Renal pelvis (tissue), 12 donors: ENCODE measurements around the gene ZBTB1. TPM values are rescaled to one million over a fixed set of nuclear protein-coding genes. Genes with fewer than 3 reads are reported as not detected.
A peak's percentile ranks its signal among the peaks of the same experiment; 100 is the strongest.

Experiments
- DNase-seq: peaks from one replicate; pipeline ENCODE4 v3.0.0-alpha.2; 2013
- long read RNA-seq, 16 experiments: transcript quantifications; one replicate each; lab custom pipeline, GENCODE V29; 2026
- polyA plus RNA-seq, 3 donors: library from polyadenylated mRNA; unstranded; fragments of 120-200 nt; gene quantifications; one replicate each; pipeline ENCODE4 v1.2.1, GENCODE V29; 2013; ENCODE audit not compliant: insufficient read length in 3 of 3

ZBTB1 gene
- polyA plus RNA-seq = 10 to 100 TPM; 58.1 to 71.2 (median 61.7) TPM
- long read RNA-seq, donor 1, partial matches to known transcripts = 10 of 11 reads
- long read RNA-seq, donor 1, other reads (novel, unspliced or antisense) = 0 of 11 reads
- long read RNA-seq, donor 2, full-length matches to known transcripts = 3 of 15 reads
- long read RNA-seq, donor 2, partial matches to known transcripts = 12 of 15 reads
- long read RNA-seq, donor 2, other reads (novel, unspliced or antisense) = 0 of 15 reads
- long read RNA-seq, donor 3, full-length matches to known transcripts = 2 of 30 reads
- long read RNA-seq, donor 3, partial matches to known transcripts = 28 of 30 reads
- long read RNA-seq, donor 3, other reads (novel, unspliced or antisense) = 0 of 30 reads
- long read RNA-seq, donor 4, partial matches to known transcripts = 12 of 12 reads
- long read RNA-seq, donor 4, other reads (novel, unspliced or antisense) = 0 of 12 reads
- long read RNA-seq, donor 5, partial matches to known transcripts = 27 of 27 reads
- long read RNA-seq, donor 5, other reads (novel, unspliced or antisense) = 0 of 27 reads
- long read RNA-seq, donor 6, full-length matches to known transcripts = 1 of 13 reads
- long read RNA-seq, donor 6, partial matches to known transcripts = 12 of 13 reads
- long read RNA-seq, donor 6, other reads (novel, unspliced or antisense) = 0 of 13 reads
- long read RNA-seq, donor 7, full-length matches to known transcripts = 5 of 47 reads
- long read RNA-seq, donor 7, partial matches to known transcripts = 42 of 47 reads
- long read RNA-seq, donor 7, other reads (novel, unspliced or antisense) = 0 of 47 reads
- long read RNA-seq, donor 8, partial matches to known transcripts = 11 of 11 reads
- long read RNA-seq, donor 8, other reads (novel, unspliced or antisense) = 0 of 11 reads
- long read RNA-seq, donor 9, partial matches to known transcripts = 67 of 69 reads
- long read RNA-seq, donor 9, other reads (novel, unspliced or antisense) = 0 of 69 reads
- long read RNA-seq, donor 10, partial matches to known transcripts = 37 of 39 reads
- long read RNA-seq, donor 10, other reads (novel, unspliced or antisense) = 0 of 39 reads
- long read RNA-seq, donor 11, full-length matches to known transcripts = 1 of 15 reads
- long read RNA-seq, donor 11, partial matches to known transcripts = 14 of 15 reads
- long read RNA-seq, donor 11, other reads (novel, unspliced or antisense) = 0 of 15 reads
- long read RNA-seq, donor 12, full-length matches to known transcripts = 2 of 27 reads
- long read RNA-seq, donor 12, partial matches to known transcripts = 25 of 27 reads
- long read RNA-seq, donor 12, other reads (novel, unspliced or antisense) = 0 of 27 reads
- long read RNA-seq, donor 13, partial matches to known transcripts = 13 of 15 reads
- long read RNA-seq, donor 13, other reads (novel, unspliced or antisense) = 0 of 15 reads
- long read RNA-seq, donor 14 = 0 reads
- long read RNA-seq, donor 15 = 0 reads
- long read RNA-seq, donor 16, full-length matches to known transcripts = 2 of 58 reads
- long read RNA-seq, donor 16, partial matches to known transcripts = 56 of 58 reads
- long read RNA-seq, donor 16, other reads (novel, unspliced or antisense) = 0 of 58 reads

GRCh38 chr14:64504310-64504896, at the start of gene ZBTB1:
Gene ZBTB1, plus strand, starts transcription at chr14:64504770. Its CDS starts 16,735 bp downstream, at chr14:64521505.
- DNase-seq = peak; percentile 80

- DNase-seq = no peak
Observed at GRCh38 chr14:64459405-64460136, 45.0 kb upstream of the ZBTB1 start.

GRCh38 chr14:64461221-64461620, 43.3 kb upstream of the ZBTB1 start:
- no peak for DNase-seq

- DNase-seq = no peak
Observed at GRCh38 chr14:64463195-64463594, 41.4 kb upstream of the ZBTB1 start.

GRCh38 chr14:64463873-64464272, 40.7 kb upstream of the ZBTB1 start:
- no peak for DNase-seq

- no peak for DNase-seq
Observed at GRCh38 chr14:64464651-64465050, 39.9 kb upstream of the ZBTB1 start.

GRCh38 chr14:64465191-64465822, 39.3 kb upstream of the ZBTB1 start, which contains the start of gene AKAP5:
Gene AKAP5, plus strand, starts transcription at chr14:64465499. Its CDS starts 2,896 bp downstream, at chr14:64468395.
- DNase-seq = peak; percentile 75

- peak; percentile 60 for DNase-seq
Observed at GRCh38 chr14:64465831-64466554, 38.6 kb upstream of the ZBTB1 start.

- no peak for DNase-seq
Observed at GRCh38 chr14:64467101-64467500, 37.5 kb upstream of the ZBTB1 start.

GRCh38 chr14:64467566-64467965, 37.0 kb upstream of the ZBTB1 start:
- DNase-seq = no peak

- DNase-seq = no peak
Observed at GRCh38 chr14:64468451-64468850, 36.1 kb upstream of the ZBTB1 start.

GRCh38 chr14:64474041-64474440, 30.5 kb upstream of the ZBTB1 start:
- DNase-seq = no peak

- DNase-seq = no peak
Observed at GRCh38 chr14:64474698-64475097, 29.9 kb upstream of the ZBTB1 start.

- no peak for DNase-seq
Observed at GRCh38 chr14:64475585-64476273, 28.8 kb upstream of the ZBTB1 start.

- no peak for DNase-seq
Observed at GRCh38 chr14:64476438-64476837, 28.1 kb upstream of the ZBTB1 start.

- no peak for DNase-seq
Observed at GRCh38 chr14:64478634-64479250, 25.8 kb upstream of the ZBTB1 start.

GRCh38 chr14:64488590-64489099, 15.9 kb upstream of the ZBTB1 start:
- DNase-seq = no peak
